ENCODE measurements around the gene MEGF10. TPM values are rescaled to one million over a fixed set of nuclear protein-coding genes. Genes with fewer than 3 reads are reported as not detected.

MEGF10 gene
- total RNA-seq, 3 donors from 2014 or later: 0.48 to 14.4 (median 2.3) TPM

DNA sequence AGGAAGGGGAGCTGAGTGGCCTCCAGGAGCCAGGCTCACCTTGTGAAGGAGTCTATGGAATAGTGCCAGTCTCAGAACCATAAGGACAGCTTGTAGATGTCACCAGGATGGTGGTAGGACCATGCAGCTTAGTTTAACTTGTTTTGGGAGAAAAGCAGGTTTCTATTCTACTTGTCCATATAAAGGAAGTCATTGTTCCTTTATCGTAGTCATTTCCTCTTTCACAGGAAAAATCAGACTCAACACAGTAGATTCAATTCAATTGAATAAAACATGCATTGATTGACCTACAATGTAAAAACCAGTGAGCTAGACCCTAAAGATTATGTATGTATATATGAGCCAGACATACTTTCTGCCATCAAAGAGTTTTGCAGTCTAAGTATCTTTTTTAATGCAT is 53.3 kb downstream of the MEGF10 start:
- Histone ChIP-seq H3K4me1 (no peaks in the 10 kb centered on the region), H3K36me3 (peaks cover 2% of the 10 kb centered on the region), H3K27ac (no peak overlapping the region), H3K9me3 (no peaks in the 10 kb centered on the region), H3K4me3 (no peak overlapping the region), H3K27me3 (no peaks in the 10 kb centered on the region)
- TF ChIP-seq, protein P1, sequence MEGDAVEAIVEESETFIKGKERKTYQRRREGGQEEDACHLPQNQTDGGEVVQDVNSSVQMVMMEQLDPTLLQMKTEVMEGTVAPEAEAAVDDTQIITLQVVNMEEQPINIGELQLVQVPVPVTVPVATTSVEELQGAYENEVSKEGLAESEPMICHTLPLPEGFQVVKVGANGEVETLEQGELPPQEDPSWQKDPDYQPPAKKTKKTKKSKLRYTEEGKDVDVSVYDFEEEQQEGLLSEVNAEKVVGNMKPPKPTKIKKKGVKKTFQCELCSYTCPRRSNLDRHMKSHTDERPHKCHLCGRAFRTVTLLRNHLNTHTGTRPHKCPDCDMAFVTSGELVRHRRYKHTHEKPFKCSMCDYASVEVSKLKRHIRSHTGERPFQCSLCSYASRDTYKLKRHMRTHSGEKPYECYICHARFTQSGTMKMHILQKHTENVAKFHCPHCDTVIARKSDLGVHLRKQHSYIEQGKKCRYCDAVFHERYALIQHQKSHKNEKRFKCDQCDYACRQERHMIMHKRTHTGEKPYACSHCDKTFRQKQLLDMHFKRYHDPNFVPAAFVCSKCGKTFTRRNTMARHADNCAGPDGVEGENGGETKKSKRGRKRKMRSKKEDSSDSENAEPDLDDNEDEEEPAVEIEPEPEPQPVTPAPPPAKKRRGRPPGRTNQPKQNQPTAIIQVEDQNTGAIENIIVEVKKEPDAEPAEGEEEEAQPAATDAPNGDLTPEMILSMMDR (IDR thresholded peaks at IDR 0.05): no peak
- TF ChIP-seq POLR2A (IDR thresholded peaks at IDR 0.05): no peak
- no peak for TF ChIP-seq POLR2AphosphoS5 (IDR thresholded peaks at IDR 0.05)
- DNase-seq (ENCODE audit: low spot score in 2 of 2): no peak
- intact Hi-C loops (cut with DNase I; ENCODE audit: low total_unique reads): no loop called here

DNA sequence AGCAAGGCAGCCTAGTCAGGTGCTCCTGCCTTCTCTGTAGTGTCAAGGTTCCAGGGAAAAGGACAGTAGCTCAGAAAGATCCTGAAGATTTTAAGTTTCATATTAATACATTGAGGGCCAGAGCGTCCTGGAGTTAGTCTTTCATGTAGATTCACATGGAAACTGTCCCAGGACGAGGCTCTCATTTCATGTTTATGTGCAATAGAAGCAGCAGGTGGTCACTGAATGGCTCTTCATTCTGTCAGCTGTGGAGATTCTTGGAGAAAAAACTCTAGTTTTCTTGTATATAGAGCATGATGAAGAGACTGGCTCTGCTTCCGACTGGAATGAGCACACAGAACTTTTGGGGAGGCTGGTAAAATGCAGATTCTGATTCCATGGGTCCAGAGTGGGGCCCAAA is 54.3 kb downstream of the MEGF10 start:
- Histone ChIP-seq H3K36me3 (peaks cover 4% of the 10 kb centered on the region), H3K4me3 (no peak overlapping the region), H3K4me1 (no peaks in the 10 kb centered on the region), H3K27ac (no peak overlapping the region), H3K9me3 (no peaks in the 10 kb centered on the region), H3K27me3 (no peaks in the 10 kb centered on the region)
- DNase-seq (ENCODE audit: low spot score in 2 of 2): no peak
- TF ChIP-seq, protein P1 (IDR thresholded peaks at IDR 0.05): no peak
- TF ChIP-seq POLR2A (IDR thresholded peaks at IDR 0.05) (no peak), POLR2AphosphoS5 (IDR thresholded peaks at IDR 0.05) (no peak)
- intact Hi-C loops (cut with DNase I; ENCODE audit: low total_unique reads): no loop called here

DNA sequence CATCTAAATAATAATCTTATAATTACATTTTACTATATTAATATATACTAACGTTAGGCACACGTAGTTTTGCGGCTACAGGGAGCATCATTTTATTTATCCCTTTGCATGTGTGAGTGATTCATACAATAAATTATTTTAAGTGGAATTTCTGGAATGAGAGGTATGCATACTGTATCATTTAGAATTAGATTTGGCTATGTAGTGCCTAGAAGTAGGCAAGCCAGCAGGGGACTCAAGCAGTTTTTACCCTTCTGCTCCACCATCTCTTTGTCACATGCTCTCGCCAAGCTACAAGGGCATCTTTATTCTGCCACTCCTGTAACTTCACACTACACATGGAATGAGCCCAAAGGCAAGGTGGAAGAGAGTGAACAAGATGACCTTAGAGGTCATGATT is 60.8 kb downstream of the MEGF10 start:
- Histone ChIP-seq H3K9me3 (no peaks in the 10 kb centered on the region), H3K36me3 (peaks cover 4% of the 10 kb centered on the region), H3K27me3 (no peaks in the 10 kb centered on the region), H3K4me3 (no peak overlapping the region), H3K4me1 (no peaks in the 10 kb centered on the region), H3K27ac (no peak overlapping the region)
- intact Hi-C loops (cut with DNase I; ENCODE audit: low total_unique reads): no loop called here
- TF ChIP-seq POLR2A (IDR thresholded peaks at IDR 0.05) (no peak), POLR2AphosphoS5 (IDR thresholded peaks at IDR 0.05) (no peak)
- TF ChIP-seq, protein P1 (IDR thresholded peaks at IDR 0.05): no peak
- DNase-seq (ENCODE audit: low spot score in 2 of 2): no peak

DNA sequence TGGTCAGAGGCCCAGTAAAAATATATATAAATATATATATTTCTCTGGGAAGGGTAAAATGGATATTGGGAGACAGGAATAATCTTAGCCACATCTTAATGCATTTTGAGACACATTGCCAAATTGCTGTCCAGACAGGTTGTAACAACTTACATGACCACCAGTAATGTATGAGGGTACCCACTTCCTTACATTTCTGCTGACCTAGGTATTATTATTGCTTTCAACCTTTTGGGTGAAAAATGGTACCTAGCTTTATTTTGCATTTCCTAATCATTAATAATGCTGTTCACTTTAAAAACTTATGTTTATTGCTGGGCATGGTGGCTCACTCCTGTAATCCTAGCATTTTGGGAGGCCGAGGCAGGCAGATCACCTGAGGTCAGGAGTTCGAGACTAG is 61.5 kb downstream of the MEGF10 start:
- DNase-seq (ENCODE audit: low spot score in 2 of 2): no peak
- peaks cover 4% of the 10 kb centered on the region for H3K36me3 ChIP-seq
- intact Hi-C loops (cut with DNase I; ENCODE audit: low total_unique reads): no loop called here

DNA sequence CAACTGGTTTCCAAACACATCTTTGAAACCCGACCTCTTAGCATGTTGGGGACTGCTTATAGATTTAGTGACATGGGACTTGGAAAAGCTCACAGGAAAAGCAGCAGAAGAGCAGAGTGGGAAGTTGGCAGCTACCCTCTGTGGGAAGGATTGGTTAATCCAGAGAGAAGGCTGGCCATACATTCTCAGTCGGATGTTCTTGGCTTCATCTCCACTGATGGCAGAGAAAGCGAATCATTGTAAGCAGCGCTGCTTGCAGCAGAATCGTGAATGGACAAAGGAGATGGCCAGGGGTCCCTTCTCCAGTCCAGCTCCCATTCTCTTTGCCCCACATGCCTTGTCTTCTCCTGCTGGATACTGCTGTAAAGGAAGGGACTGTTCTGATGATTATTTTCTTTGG is 62.7 kb downstream of the MEGF10 start:
- no peaks in the 10 kb centered on the region for H3K27me3 ChIP-seq
- intact Hi-C loops (cut with DNase I; ENCODE audit: low total_unique reads): no loop called here
- no peak for DNase-seq (ENCODE audit: low spot score in 2 of 2)
- H3K9me3 ChIP-seq: no peaks in the 10 kb centered on the region
- H3K36me3 ChIP-seq: peaks cover 4% of the 10 kb centered on the region
- no peak for TF ChIP-seq POLR2AphosphoS5 (IDR thresholded peaks at IDR 0.05)
- TF ChIP-seq, protein P1 (IDR thresholded peaks at IDR 0.05): no peak
- TF ChIP-seq POLR2A (IDR thresholded peaks at IDR 0.05): no peak
- no peak overlapping the region for H3K27ac ChIP-seq
- no peak overlapping the region for H3K4me3 ChIP-seq
- H3K4me1 ChIP-seq: no peaks in the 10 kb centered on the region

More for the DNA sequence above, 61.5 kb downstream of the MEGF10 start:
- TF ChIP-seq POLR2A (IDR thresholded peaks at IDR 0.05) (no peak), POLR2AphosphoS5 (IDR thresholded peaks at IDR 0.05) (no peak)
- TF ChIP-seq, protein P1 (IDR thresholded peaks at IDR 0.05): no peak
- Histone ChIP-seq H3K4me1 (no peaks in the 10 kb centered on the region), H3K4me3 (no peak overlapping the region), H3K27me3 (no peaks in the 10 kb centered on the region), H3K9me3 (no peaks in the 10 kb centered on the region), H3K27ac (no peak overlapping the region)
